ENCODE results near the gene ACOXL.

- TF ChIP-seq ETV6 (conservative IDR thresholded peaks at IDR 0.05 in 1 of 2, IDR thresholded peaks at IDR 0.05 in 1 of 2; ENCODE audit: borderline replicate concordance in 1 of 2, low read depth in 1 of 2) (no peak), PAX8 (IDR thresholded peaks at IDR 0.05) (no peak), POLR2A (IDR thresholded peaks at IDR 0.05; ENCODE audit: low read depth, low read length) (no peak), IRF4 (IDR thresholded peaks at IDR 0.05; ENCODE audit: low read depth, low read length) (no peak), JUND (IDR thresholded peaks at IDR 0.05; ENCODE audit: low read depth, low read length) (no peak), EZH2 (IDR thresholded peaks at IDR 0.05; ENCODE audit: borderline replicate concordance, control insufficient read depth, low read depth, low read length) (no peak), CBFB (IDR thresholded peaks at IDR 0.05; ENCODE audit: low read depth) (no peak), CTCF (IDR thresholded peaks at IDR 0.05 in 2 of 3, conservative IDR thresholded peaks at IDR 0.05 in 1 of 3; ENCODE audit: control insufficient read depth in 2 of 3, extremely low read depth in 1 of 3, insufficient read depth in 1 of 3, low read depth in 3 of 3, low read length in 3 of 3) (no peak), TAF1 (IDR thresholded peaks at IDR 0.05; ENCODE audit: borderline replicate concordance, low read depth, low read length) (no peak)
Observed at GRCh38 chr2:110919738-110920137, 187.4 kb downstream of the ACOXL start.

Measured in GM12878 (cell line).